Measurements from ENCODE around the gene NUP35.

DNA sequence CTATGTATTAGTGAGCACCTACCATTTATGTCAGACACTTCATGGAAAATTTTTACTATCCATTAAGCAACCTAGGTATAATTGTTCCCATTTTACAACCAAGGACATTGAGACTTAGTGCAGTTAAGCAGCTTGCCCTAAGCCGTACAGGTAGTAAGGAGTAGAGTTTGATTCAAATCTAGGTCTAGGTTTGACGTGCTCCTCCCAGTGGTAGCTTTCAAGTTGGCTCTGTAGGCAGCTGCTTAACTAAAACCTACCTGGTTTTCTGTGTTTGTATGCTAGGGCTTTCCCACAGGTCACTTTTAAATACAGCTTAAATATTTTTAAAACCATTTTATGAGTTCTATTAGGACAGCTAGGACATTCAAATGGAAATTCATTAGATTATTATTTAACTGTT is 69.7 kb downstream of the NUP35 start:
- TF ChIP-seq, protein P1, sequence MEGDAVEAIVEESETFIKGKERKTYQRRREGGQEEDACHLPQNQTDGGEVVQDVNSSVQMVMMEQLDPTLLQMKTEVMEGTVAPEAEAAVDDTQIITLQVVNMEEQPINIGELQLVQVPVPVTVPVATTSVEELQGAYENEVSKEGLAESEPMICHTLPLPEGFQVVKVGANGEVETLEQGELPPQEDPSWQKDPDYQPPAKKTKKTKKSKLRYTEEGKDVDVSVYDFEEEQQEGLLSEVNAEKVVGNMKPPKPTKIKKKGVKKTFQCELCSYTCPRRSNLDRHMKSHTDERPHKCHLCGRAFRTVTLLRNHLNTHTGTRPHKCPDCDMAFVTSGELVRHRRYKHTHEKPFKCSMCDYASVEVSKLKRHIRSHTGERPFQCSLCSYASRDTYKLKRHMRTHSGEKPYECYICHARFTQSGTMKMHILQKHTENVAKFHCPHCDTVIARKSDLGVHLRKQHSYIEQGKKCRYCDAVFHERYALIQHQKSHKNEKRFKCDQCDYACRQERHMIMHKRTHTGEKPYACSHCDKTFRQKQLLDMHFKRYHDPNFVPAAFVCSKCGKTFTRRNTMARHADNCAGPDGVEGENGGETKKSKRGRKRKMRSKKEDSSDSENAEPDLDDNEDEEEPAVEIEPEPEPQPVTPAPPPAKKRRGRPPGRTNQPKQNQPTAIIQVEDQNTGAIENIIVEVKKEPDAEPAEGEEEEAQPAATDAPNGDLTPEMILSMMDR (IDR thresholded peaks at IDR 0.05; ENCODE audit: low read length): no peak
- no peak for TF ChIP-seq EZH2 (IDR thresholded peaks at IDR 0.05; ENCODE audit: borderline replicate concordance, low read length)
